GM18507 (cell line): ENCODE data around the gene HOXC10.

Experiments used
- DNase-seq: peaks from one replicate; pipeline ENCODE4 v3.0.0; 2011; ENCODE audit warnings: low read depth; ENCODE audit not compliant: insufficient read length; ENCODE audit errors: extremely low spot score
- FAIRE-seq: peaks from 2 replicates; lab custom pipeline; 2011; peaks lifted over from hg19 to GRCh38; lab: Jason Lieb, UNC

HOXC10 gene

DNA sequence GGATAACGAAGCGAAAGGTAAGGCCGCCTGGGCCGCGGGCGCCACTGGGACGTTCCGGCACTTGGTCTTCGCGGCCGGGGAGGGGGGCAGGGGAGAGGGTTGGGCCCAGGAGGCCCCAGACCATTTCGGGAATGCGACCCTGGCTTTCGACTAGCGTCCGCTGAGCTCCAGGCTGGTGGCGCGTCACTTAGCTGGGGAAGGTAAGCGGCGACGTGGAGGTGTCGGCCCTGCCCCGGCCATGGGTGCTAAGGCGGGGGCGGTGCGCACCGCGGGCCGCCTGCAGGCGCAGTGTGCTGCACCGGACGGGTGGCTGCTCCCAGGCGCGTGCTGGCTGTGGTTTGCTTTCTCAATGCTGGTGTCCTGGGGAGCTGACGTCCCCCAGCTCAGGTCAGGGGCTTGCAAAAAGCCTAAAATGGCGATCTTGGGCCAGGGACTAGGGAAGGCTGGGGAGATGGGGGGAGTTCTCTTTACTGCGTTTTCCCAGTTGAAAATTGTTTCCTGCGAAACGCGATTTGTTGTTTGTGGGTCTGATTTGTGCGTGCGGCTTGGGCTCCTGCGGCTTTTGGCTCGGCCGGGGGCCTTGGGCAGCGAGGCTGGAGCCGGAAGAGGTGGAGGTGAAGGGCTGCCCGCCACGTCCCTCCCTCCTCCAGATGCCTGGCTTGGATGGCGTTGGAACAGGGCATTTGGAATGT is 1.2 kb downstream of the HOXC10 start:
- DNase-seq (no peak), FAIRE-seq (no peak)

- no peak for DNase-seq
- FAIRE-seq = no peak
Observed at GRCh38 chr12:53986686-53987483, 1.9 kb downstream of the HOXC10 start.

GRCh38 chr12:53987787-53988230 is 2.9 kb downstream of the HOXC10 start:
- FAIRE-seq = no peak
- no peak for DNase-seq

- FAIRE-seq (no peak), DNase-seq (no peak)
Observed at GRCh38 chr12:53988541-53989226, 3.7 kb downstream of the HOXC10 start.

DNA sequence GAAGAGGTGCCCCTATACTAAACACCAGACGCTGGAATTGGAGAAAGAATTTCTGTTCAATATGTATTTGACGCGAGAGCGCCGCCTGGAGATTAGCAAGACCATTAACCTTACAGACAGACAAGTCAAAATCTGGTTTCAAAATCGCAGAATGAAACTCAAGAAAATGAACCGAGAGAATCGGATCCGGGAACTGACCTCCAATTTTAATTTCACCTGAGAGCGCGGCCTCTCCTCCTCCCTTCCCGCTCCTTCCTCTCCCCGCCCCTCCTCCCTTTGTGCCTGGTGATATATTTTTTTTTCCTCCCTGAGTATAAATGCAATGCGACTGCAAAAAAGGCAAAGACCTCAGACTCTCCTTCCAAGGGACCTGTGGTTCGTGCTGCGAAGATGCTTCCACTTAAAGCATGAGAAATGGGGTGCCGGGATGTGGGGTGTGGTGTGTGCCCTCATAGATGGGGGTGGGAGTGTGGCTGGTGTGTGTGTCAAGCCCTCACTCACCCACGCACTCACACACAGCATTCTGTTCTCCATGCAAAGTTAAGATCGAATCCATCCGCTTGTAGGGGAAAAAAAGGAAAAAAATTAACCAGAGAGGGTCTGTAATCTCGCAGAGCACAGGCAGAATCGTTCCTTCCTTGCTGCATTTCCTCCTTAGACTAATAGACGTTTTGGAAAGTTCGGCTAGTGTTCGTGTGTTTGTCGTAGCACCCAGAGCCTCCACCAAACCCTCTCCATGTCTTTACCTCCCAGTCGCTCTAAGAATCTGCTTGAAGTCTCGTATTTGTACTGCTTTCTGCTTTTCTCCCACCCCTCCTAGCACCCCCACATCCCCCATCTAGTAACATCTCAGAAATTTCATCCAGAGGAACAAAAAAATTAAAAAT is 4.5 kb downstream of the HOXC10 start:
- FAIRE-seq = peak; percentile 85
- peak; percentile 29 for DNase-seq

- FAIRE-seq = no peak
- DNase-seq = no peak
Observed at GRCh38 chr12:53990311-53991076, 5.5 kb downstream of the HOXC10 start.

DNA sequence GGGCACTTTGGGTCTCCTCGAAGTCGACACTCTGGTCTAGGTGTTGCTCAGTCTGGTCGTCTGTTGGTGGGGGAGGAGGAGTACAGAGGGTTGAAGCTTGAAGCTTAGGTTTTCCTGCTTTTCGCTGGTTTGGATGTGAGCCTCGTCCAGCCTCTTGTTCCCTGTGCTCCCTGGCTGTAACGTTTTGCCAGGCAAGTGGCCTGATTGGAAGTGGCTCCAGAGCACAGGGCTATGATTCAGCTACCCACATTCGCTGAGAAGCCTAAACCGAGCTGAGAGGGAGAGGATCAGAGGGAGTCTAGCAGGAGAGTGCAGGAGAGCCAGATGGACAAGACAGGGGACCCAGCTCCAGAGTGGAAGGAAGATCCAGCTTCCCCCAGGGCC is 6.1 kb downstream of the HOXC10 start:
- DNase-seq = no peak
- no peak for FAIRE-seq

DNA sequence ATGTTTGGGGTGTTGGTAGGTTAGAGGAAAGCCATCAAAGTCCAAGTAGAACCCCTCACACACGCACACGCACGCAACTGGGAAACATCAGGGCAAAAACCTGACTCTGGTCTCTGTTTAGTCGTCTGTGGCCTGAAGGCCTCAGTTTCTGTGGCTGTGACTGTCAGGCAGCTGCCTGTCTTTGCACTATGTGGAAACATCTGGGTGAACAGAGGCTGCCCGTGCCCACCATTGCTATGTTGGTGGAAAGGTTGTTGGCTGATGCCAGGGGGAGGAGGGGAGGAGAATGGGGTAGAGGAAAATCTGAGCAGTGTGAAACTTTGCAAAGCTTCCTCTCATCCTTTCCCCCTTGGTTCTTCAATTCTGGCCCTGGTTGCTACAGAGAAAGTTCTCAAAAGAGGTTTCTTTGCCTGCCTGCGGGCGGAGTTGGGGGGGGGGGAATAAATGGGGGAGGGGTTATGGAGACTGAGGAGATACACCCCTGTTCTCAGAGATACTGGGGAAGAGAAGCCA is 7.5 kb downstream of the HOXC10 start:
- DNase-seq = no peak
- no peak for FAIRE-seq

DNA sequence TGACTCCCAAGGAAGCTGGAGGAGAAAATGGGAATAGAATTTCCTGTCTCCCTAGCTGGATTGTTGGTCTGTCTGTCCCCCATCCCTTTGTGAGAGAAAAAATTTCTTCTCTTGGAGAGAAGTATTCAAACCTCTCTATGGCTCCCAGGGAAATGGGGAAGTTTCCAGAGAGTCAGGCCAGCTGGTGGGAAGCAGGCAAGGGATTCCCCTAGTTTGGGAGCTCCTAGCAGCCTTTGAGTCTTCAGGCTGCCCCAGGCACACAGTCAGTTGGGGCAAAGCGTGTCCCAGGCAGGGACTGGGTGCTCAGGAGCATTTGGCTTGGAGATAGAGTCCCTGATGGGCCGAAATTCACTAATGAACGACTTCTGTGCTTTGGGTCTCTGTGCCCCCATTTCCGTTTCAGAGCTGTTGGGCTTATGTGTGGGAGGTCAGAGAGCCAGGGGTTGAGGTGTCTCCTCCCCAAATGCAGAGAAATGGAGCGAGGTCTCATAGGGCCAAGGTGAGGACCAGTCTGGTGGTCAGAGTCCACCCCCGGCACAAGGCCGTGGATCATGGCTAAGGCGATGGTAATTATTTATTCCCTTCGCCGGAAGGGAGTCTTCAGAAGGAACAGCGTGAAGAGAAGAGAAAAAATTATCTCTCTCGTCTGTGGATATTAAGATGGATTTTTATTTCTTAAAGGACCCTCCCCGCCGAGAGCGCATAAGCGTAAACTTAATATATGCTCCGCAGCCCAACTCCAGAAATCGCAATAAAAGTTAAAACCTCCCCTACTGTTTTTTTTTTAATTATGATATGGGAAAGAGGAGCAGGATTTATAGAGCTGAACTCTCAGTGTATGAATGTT is 8.4 kb downstream of the HOXC10 start:
- no peak for FAIRE-seq
- DNase-seq = no peak

- FAIRE-seq = no peak
Observed at GRCh38 chr12:53994009-53994263, 9.0 kb downstream of the HOXC10 start.

DNA sequence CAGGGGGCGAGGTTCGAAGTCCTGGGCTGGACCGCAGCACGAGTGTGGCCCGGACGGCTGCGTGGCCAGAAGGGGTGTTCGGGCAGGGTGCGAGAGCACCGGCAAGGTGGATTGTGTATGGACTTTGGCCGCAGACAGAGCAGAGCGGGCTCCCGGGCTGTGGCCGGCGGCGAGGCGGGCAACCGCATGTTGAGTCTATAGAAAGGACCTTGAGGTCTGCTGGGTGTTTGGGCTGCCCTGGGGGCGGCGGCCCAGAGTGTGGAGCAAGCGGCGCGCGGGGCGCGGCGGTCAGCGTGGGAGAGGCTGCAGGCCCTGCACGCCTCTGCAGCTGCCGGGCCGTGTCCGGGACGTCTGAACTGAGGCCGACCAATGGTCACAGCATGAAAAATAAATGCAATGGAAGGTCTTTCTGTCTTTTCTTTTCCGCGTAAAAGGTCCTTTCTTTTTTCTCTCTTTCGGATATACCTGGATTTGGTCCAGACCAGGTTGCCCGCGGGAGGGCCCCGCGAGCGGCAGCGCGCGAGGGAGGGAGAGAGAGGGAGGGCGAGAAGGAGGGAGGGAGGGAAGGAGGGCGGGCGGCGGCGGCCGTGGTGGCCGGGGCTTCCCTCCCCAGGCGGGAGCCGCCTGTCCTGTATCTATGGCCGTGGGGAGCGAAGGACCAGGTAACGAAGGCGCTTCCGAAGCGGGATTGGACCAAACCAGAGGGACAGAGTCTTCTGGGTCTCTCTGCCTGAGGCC is 9.5 kb downstream of the HOXC10 start:
- DNase-seq (no peak), FAIRE-seq (no peak)

More at GRCh38 chr12:53994009-53994263, 9.0 kb downstream of the HOXC10 start:
- no peak for DNase-seq

GRCh38 chr12:53995002-53995377 is 10.0 kb downstream of the HOXC10 start:
- DNase-seq (no peak), FAIRE-seq (no peak)

- FAIRE-seq (no peak), DNase-seq (no peak)
Observed at GRCh38 chr12:53995378-53996239, 10.7 kb downstream of the HOXC10 start.

DNA sequence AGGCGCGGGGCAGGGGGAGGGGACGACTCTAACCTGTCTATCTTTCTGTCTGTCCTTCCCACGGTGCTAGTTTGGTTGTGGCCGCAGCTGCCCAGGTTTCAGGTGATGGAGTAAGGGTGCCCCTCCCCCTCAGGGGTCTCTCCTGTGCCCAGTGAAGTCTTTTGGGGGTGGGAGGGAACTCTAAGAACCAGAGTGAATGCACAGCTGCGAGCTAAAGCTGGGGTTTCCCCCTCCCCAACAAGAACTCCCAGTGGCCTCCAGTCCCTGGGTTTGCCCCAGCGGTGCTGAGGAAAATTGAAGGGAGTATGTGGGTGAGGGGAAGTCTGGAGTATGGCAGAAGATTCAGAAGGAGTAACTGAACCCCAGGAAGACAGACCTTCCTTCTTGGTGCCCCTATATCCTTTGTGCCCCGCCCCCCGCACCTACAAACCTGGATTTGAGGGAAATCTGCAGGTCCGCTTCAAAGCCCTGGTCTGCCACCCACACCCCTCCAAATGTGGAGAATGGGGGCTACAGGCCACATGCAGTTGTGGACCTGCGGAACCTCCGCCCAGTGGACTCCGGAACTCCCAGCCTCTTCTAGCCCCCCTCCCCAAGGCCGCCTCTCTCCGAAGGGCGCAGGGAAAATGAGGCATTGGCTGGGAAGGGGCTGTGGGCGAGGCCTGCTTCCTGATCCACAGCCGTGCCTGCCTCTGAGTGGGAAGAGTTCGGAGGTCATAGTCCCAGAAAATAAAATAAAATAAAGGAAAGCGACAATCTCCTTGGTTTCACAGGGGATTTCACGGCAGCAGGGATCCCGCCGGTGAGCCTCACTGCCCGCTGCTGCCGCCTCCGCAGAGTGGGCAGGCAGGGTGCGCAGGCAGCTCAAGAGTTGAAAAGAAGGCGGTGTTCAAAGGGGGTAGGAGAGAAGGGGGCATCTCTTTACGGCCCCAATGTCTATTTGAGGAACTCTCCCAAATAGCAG is 11.6 kb downstream of the HOXC10 start:
- FAIRE-seq (no peak), DNase-seq (no peak)
